ENCODE results near the gene DNAJC1. TPM values are rescaled to one million over a fixed set of nuclear protein-coding genes. Genes with fewer than 3 reads are reported as not detected.
"Not testable (repeated sequence)": the region's sequence is repeated elsewhere in the genome, so short reads cannot be mapped to it uniquely, and the experiment has no call there.

DNAJC1 gene
- total RNA-seq, 6 experiments from 2014 or later = 16.0 to 106 (median 27.8) TPM

- 94% methylated on average over 2 of the region's 2 CpGs for WGBS (ENCODE audit: insufficient coverage, low coverage, low lambda C conversion rate, missing lambda C conversion rate)
- H3K36me3 ChIP-seq = no peaks in the 10 kb centered on the region
- DNase-seq = no peak
- H3K27ac ChIP-seq = no peak overlapping the region
- no peak overlapping the region for H3K4me3 ChIP-seq
- intact Hi-C loops (cut with DNase I) = no loop called here
- no peaks in the 10 kb centered on the region for H3K4me1 ChIP-seq
- TF ChIP-seq, protein P1, sequence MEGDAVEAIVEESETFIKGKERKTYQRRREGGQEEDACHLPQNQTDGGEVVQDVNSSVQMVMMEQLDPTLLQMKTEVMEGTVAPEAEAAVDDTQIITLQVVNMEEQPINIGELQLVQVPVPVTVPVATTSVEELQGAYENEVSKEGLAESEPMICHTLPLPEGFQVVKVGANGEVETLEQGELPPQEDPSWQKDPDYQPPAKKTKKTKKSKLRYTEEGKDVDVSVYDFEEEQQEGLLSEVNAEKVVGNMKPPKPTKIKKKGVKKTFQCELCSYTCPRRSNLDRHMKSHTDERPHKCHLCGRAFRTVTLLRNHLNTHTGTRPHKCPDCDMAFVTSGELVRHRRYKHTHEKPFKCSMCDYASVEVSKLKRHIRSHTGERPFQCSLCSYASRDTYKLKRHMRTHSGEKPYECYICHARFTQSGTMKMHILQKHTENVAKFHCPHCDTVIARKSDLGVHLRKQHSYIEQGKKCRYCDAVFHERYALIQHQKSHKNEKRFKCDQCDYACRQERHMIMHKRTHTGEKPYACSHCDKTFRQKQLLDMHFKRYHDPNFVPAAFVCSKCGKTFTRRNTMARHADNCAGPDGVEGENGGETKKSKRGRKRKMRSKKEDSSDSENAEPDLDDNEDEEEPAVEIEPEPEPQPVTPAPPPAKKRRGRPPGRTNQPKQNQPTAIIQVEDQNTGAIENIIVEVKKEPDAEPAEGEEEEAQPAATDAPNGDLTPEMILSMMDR (IDR thresholded peaks at IDR 0.05) = no peak
- no peak for TF ChIP-seq POLR2A (IDR thresholded peaks at IDR 0.05)
- no peaks in the 10 kb centered on the region for H3K9me3 ChIP-seq
- no peaks in the 10 kb centered on the region for H3K27me3 ChIP-seq
- no peak for ATAC-seq
Measured at GRCh38 chr10:21889477-21890275, 113.9 kb downstream of the DNAJC1 start.

DNA sequence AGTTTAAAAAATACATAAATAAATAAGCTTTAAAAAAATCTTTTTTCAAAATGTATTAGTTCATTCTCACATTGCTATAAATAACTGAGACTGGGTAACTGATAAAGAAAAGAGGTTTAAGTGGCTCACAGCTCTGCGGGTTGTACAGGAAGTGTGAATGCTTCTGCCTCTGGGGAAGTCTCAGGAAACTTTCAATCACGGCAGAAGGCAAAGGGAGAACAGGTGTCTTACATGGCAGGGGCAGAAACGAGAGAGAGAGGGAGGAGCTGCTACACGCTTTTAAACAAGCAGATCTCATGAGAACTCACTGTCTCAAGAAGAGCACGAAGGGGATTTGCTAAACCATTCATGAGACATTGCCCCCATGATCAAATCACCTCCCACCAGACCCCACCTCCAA, 114.6 kb downstream of the DNAJC1 start:
- no peaks in the 10 kb centered on the region for H3K36me3 ChIP-seq
- intact Hi-C loops (cut with DNase I) = no loop called here
- ATAC-seq (no peak), DNase-seq (no peak)
- 56% methylated on average over 5 of the region's 5 CpGs for WGBS (ENCODE audit: insufficient coverage, low coverage, low lambda C conversion rate, missing lambda C conversion rate)
- no peaks in the 10 kb centered on the region for H3K27me3 ChIP-seq
- no peaks in the 10 kb centered on the region for H3K4me1 ChIP-seq
- no peaks in the 10 kb centered on the region for H3K9me3 ChIP-seq
- TF ChIP-seq, protein P1 (IDR thresholded peaks at IDR 0.05) = no peak
- no peak for TF ChIP-seq POLR2A (IDR thresholded peaks at IDR 0.05)
- no peak overlapping the region for H3K27ac ChIP-seq
- H3K4me3 ChIP-seq = no peak overlapping the region

DNA sequence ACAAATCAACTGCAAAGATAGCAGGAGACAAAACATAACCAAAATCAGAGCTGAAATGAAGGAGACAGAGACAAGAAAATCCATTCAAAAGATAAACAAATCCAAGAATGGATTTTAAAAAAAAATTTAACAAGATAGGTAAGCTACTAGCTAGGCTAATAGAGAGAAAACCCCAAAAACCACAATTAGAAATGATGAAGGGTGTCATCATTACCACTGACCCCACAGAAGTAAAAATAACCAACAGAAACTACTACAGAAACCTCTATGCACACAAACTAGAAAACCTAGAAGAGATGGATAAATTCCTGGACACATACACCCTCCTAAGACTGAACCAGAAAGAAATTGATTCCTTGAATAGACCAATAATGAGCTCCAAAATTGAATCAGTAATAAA, 117.6 kb downstream of the DNAJC1 start:
- Histone ChIP-seq H3K27me3 (no peaks in the 10 kb centered on the region), H3K4me1 (no peaks in the 10 kb centered on the region), H3K36me3 (no peaks in the 10 kb centered on the region), H3K4me3 (no peak overlapping the region), H3K9me3 (no peaks in the 10 kb centered on the region), H3K27ac (no peak overlapping the region)
- DNase-seq (no peak), ATAC-seq (no peak)
- no peak for TF ChIP-seq POLR2A (IDR thresholded peaks at IDR 0.05)
- TF ChIP-seq, protein P1 (IDR thresholded peaks at IDR 0.05) = no peak
- intact Hi-C loops (cut with DNase I) = no loop called here

- TF ChIP-seq, protein P1 (IDR thresholded peaks at IDR 0.05) = no peak
- TF ChIP-seq POLR2A (IDR thresholded peaks at IDR 0.05) = no peak
- Histone ChIP-seq H3K27ac (no peak overlapping the region), H3K27me3 (no peaks in the 10 kb centered on the region), H3K9me3 (no peaks in the 10 kb centered on the region), H3K4me1 (no peaks in the 10 kb centered on the region), H3K4me3 (no peak overlapping the region), H3K36me3 (peaks cover 0 to 3% (median 0%) of the 10 kb centered on the region in 4 donors)
- 100% methylated on average over 3 of the region's 5 CpGs for WGBS (ENCODE audit: insufficient coverage, low coverage, low lambda C conversion rate, missing lambda C conversion rate)
- DNase-seq = no peak
- no peak for ATAC-seq
- intact Hi-C loops (cut with DNase I) = no loop called here
Measured at GRCh38 chr10:21873198-21873597, 130.3 kb downstream of the DNAJC1 start.

DNA sequence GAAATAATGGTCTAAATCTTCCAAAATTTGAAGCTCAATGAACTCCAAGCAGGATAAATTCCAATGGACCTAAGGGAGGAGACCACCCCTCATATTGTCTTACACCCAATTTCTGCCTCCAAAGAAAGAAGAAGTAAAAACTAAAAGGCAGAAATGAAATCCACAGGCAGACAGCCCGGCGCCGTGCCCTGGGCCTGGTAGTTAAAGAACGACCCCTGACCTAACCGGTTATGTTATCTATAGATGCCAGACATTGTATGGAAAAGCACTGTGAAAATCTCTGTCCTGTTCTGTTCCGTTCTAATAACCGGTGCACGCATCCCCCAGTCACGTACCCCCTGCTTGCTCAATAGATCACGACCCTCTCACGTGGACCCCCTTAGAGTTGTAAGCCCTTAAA, 130.8 kb downstream of the DNAJC1 start:
- intact Hi-C loops (cut with DNase I); ATAC-seq; H3K27me3 ChIP-seq; H3K27ac ChIP-seq; H3K4me3 ChIP-seq; H3K9me3 ChIP-seq; H3K4me1 ChIP-seq; DNase-seq; H3K36me3 ChIP-seq: not testable (repeated sequence)
- WGBS (ENCODE audit: insufficient coverage, low coverage, low lambda C conversion rate, missing lambda C conversion rate) = 100% methylated on average over 3 of the region's 11 CpGs
